HG03159 (cell line): ENCODE measurements around the gene SLC22A5.

Experiments used
- ATAC-seq: cut with Tn5 transposase; IDR thresholded peaks from one replicate; pipeline ENCODE4 v1.9.1; 2021; ENCODE audit warnings: mild to moderate bottlenecking, moderate library complexity; ENCODE audit not compliant: unreplicated experiment

Gene SLC22A5

GRCh38 chr5:132364319-132364718 is 5.2 kb upstream of the SLC22A5 start:
- no peak for ATAC-seq

- no peak for ATAC-seq
These were observed 4.3 kb upstream of the SLC22A5 start for GRCh38 chr5:132365213-132365612.

- ATAC-seq, result no peak
These were observed 1.3 kb upstream of the SLC22A5 start for GRCh38 chr5:132368186-132368585.

GRCh38 chr5:132369007-132369473 is 470 bp upstream of the SLC22A5 start:
- peak; percentile 32 for ATAC-seq

GRCh38 chr5:132370181-132370970 is 866 bp downstream of the SLC22A5 start:
- ATAC-seq, result no peak

DNA sequence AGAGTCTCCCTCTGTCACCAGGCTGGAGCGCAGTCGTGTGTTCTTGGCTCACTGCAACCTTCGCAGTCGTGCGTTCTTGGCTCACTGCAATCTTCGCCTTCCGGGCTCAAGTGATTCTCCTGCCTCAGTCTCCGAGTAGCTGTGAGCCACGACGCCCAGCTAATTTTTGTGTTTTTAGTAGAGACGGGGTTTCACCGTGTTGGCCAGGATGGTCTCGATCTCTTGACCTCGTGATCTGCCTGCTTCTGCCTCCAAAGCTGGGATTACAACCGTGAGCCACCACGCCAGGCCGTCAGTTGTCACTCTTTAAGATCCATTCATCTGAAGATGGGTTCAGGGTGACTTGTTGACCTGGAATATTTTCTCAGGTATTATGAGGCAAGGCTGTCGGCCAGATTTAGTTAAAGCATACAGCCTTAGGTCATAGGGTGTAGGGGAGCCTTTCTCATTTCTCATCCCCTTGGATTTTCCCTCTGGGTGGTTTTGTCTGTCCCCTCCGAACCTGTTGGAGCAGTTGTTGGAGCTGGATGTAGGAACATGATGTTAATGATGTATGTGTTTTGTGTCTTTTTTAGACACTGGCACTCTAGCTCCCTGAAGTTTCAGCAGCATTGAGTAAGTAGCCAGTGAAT is 1.6 kb downstream of the SLC22A5 start:
- ATAC-seq, result no peak

GRCh38 chr5:132371603-132371994 is 2.1 kb downstream of the SLC22A5 start:
- no peak for ATAC-seq

- ATAC-seq, result no peak
These were observed 2.6 kb downstream of the SLC22A5 start for GRCh38 chr5:132372127-132372526.

DNA sequence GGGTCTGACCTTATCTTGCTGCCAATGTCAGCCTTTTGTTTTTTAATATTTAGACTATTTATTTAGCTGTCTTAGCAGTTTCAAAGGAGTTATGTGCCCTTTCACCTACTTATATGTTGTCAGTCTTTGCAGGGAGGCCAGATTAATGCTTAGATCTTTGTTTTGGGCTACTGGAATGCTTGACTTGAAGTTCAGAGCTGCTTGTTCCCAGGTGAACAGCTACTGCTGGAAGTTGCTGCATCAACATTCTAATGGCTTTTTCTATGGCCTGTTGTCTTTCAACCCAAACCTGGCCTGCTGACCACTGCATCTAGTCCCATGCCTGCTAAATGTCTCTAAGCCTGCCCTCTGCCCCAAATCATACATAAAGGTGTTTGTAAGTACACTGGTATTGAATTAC is 3.0 kb downstream of the SLC22A5 start:
- ATAC-seq, result no peak

GRCh38 chr5:132375957-132376356 is 6.4 kb downstream of the SLC22A5 start:
- ATAC-seq, result no peak

- ATAC-seq, result no peak
These were observed 7.5 kb downstream of the SLC22A5 start for GRCh38 chr5:132376694-132377641.

DNA sequence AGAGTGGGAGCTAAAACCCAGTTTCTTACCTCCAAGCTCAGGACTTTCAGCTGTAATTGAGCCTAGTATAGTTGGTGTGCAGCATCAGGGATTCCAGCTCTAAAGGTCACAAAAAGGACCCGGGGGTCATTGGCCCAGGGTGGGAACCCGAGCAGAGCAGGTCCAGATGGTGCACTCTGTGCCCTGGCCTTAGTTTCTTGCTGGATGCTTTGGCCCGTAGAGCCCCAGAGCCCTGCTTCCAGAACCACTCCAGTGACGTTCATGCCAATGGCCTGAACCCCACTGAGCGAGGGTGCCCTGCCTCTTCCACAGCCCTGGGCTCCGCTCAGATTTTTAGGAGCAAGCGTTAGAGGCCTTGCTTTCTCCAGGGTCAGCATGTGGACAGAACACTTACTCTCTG is 8.2 kb downstream of the SLC22A5 start:
- ATAC-seq, result no peak

DNA sequence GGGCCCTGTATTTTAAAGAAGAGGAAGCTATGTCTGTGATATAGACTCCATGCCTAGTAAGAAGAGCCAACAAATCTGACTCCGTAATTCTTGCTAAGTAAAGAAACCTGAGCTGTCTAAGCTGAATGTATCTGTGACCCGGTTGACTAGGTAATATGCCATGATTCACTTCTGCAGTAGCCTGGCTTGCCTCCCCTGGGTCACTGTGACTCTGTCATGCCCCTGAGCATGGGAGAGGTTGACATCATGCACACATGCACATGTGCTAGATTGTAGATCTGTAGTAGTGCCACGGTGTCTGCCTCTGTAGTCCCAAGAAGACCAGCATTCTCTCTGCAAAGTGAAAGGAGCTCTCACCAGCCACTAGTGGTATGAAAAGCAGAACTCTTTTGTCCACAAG is 9.1 kb downstream of the SLC22A5 start:
- ATAC-seq, result no peak

- ATAC-seq, result no peak
These were observed 10.5 kb downstream of the SLC22A5 start for GRCh38 chr5:132380047-132380446.

- ATAC-seq, result no peak
These were observed 11.2 kb downstream of the SLC22A5 start for GRCh38 chr5:132380741-132381140.

DNA sequence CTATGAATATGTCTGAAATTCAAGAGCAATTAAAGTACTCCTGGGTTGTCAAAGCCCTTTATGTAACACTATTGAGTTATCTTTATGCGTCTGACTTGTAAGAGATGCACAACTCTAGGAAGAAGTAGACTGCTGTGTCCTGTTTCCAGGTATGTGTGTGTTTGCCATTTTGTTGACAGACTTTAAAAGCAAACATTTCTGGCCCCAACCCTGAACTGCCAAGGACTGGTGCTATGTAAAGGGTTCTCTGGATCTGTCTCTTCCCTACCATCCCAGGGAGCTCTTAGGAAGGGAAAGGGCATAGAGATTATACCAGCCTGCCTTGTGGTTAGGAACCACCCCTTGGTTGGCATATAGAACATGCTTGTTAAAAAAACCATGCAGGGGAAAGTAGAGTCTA is 12.1 kb downstream of the SLC22A5 start:
- ATAC-seq, result no peak

DNA sequence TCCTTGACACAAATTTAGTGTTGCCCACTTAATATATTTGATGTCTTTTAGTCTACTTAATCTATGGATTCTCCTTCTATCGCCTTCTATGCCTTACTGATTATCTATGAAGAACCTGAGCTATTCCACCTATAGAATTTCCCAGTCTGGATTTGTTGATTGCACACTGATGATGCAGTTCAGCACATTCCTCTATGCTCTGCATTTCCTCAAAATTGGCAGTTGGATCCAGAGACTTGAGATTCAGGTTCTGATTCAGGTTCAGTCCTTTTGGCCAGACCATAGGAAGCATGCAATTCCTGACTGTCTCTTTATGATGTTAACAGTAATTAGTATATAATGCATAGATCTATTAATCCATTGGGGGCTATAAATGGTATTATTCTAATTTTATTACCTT is 13.8 kb downstream of the SLC22A5 start:
- no peak for ATAC-seq

DNA sequence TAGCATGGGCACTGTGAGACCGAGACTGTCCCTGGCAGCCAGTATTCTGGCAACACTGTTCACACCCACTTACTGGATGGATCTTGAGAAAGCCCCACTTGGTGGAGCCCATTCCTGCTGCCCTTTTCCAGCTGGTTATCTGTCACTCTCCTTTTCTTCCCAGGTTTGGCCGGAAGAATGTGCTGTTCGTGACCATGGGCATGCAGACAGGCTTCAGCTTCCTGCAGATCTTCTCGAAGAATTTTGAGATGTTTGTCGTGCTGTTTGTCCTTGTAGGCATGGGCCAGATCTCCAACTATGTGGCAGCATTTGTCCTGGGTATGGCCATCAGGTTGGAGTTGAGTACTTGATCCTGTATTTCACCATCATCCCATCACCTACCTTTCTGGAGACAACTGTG is 14.5 kb downstream of the SLC22A5 start:
- no peak for ATAC-seq

- no peak for ATAC-seq
These were observed 15.1 kb downstream of the SLC22A5 start for GRCh38 chr5:132384506-132385050.

DNA sequence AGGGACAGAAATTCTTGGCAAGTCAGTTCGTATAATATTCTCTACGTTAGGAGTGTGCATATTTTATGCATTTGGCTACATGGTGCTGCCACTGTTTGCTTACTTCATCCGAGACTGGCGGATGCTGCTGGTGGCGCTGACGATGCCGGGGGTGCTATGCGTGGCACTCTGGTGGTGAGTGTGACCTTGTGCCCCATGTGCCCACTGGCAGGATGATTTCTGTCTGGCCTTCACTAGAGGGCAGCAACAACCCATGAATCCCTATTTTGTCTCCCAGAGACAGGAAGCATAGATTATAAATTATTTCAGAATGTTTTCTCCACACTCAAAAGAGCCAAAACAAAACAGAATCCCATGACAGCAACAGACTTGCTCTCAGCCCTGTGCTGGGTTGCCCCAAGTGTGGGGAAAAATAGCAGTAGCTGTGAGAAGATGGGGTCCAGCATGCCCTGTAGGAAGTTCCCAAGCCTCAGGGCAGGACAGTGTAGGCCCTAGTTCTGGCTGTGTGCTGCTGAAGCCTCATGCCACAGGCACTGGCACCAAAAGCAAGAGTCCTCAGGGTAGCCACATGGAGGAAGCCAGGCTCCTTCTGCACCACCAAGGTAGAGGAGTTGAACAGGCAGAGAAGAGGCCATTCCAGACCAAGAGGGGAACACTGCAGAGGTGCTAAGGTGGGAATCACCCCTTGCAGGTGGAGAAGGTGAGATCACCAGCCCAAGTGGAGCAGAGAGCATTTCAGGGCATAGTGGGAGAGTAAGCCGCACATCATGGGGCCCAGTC is 16.0 kb downstream of the SLC22A5 start:
- ATAC-seq, result no peak
